GM12891 (cell line): ENCODE measurements around the gene PACSIN1.

Experiments used
- DNase-seq: peaks from one replicate; pipeline ENCODE4 v3.0.0; 2011; ENCODE audit warnings: low spot score; ENCODE audit not compliant: insufficient read length
- FAIRE-seq: peaks from 2 replicates; lab custom pipeline; 2011; peaks lifted over from hg19 to GRCh38; lab: Jason Lieb, UNC
- PAX5 ChIP-seq: IDR thresholded peaks from 2 replicates; pipeline ENCODE4 v1.6.1; 2011; ENCODE audit warnings: low read length, moderate library complexity, mild to moderate bottlenecking; ENCODE audit not compliant: insufficient read depth, severe bottlenecking
- POLR2A ChIP-seq: IDR thresholded peaks from 2 replicates; pipeline ENCODE4 v1.6.1; 2011; ENCODE audit warnings: low read depth, low read length, control low read depth
- POLR2AphosphoS5 ChIP-seq: IDR thresholded peaks from 2 replicates; pipeline ENCODE4 v1.6.1; 2011; ENCODE audit warnings: low read depth, low read length, control low read depth
- POU2F2 ChIP-seq: IDR thresholded peaks from 2 replicates; pipeline ENCODE4 v1.6.1; 2011; ENCODE audit warnings: low read depth, mild to moderate bottlenecking, control low read depth, low read length, moderate library complexity
- SPI1 ChIP-seq: IDR thresholded peaks from 2 replicates; pipeline ENCODE4 v1.6.1; 2011; ENCODE audit warnings: low read depth, low read length, control low read depth
- TAF1 ChIP-seq: IDR thresholded peaks from 2 replicates; pipeline ENCODE4 v1.6.1; 2011; ENCODE audit warnings: low read depth, low read length, control low read depth

PACSIN1 gene

DNA sequence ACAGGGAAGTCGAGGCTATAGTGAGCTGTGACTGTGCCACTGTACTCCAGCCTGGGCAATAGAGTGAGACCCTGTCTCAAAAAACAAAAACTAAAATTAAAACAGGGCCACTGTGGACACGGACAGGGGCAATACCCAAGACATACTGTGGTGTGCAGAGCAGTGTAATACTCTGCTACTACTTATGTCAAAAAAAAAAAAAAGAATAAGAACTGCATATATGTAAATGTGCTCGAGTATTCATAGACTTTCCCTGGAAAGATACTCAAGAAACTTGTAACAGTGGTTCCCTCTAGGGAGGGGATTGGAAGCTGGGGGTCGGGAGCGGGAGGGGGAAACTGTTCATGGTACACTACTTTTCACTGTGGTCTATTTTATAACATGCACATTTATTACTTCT is 74.3 kb downstream of the PACSIN1 start:
- FAIRE-seq = no peak
- TF ChIP-seq POLR2AphosphoS5 (no peak), SPI1 (no peak), POU2F2 (no peak), POLR2A (no peak), PAX5 (no peak), TAF1 (no peak)
- DNase-seq = no peak

- DNase-seq (no peak), FAIRE-seq (no peak)
- TF ChIP-seq POU2F2 (no peak), POLR2A (no peak), SPI1 (no peak), PAX5 (no peak), POLR2AphosphoS5 (no peak), TAF1 (no peak)
Observed at GRCh38 chr6:34540841-34541240, 75.0 kb downstream of the PACSIN1 start.

GRCh38 chr6:34543421-34543820 is 77.5 kb downstream of the PACSIN1 start:
- no peak for DNase-seq
- no peak for TF ChIP-seq PAX5
- no peak for TF ChIP-seq POLR2A
- TF ChIP-seq SPI1 = no peak
- TF ChIP-seq TAF1 = no peak
- TF ChIP-seq POLR2AphosphoS5 = no peak
- TF ChIP-seq POU2F2 = no peak
- FAIRE-seq = no peak

DNA sequence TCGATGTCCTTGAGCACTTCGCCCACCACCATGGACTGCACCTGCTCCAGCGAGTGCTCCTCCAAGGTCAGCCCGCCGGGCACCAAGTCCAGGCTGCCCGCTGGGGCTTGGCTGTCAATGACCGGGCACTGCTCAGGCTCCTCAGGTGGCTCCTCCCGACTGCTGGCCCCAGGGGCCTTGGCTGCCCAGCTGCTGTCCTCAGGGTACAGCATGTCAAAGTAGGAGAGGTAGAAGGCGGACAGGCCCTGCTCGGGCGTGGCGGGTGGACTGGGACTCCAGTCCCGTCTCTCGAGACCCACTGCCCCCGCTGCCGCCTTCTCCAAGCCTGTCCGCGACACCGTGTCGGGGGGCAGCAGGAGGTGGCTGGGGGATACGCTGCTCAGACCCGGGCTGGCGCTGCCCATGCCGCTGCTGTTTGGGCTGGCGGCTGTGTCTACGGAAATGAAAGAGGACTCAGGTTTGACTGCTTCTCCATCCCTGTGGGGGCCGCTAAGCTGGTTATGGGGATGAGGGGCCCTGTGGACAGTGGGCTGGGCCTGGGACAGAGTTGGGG is 78.3 kb downstream of the PACSIN1 start:
- FAIRE-seq = no peak
- TF ChIP-seq POLR2A (no peak), TAF1 (no peak), PAX5 (no peak), SPI1 (no peak), POU2F2 (no peak)
- DNase-seq = no peak

DNA sequence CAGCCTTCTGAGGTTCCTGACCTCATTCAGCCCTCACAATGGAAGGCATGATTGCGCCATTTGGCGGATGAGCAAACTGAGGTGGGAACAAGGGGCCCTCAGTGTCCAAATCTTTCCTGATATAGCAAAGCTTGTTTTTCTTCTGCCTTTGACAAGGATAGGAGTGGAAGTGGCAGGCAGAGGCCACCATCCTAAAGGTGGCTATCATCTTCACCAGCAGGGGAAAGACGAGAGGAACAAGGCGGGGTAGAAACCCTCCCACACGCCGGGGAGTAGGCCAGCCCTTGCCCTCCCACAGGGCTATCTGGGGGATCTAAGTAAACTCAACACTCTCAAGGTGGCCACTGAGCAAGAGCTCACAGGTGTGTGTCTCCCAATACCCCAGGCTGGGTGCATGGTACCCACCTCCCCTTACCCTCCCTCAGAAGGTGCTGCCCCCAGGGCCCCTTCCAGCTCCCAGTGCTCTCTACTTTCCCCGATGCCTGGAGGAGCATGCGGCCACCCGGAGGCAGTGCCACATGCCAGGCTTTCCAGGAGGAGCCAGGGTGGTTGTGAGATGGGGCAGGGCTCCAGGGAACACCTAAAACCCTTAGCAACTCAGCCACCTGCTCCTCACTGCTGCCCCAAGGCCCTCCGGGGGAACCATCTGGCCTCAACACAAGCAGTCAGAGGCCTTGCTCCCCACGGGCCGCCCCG is 79.0 kb downstream of the PACSIN1 start:
- no peak for FAIRE-seq
- no peak for TF ChIP-seq TAF1
- no peak for TF ChIP-seq PAX5
- TF ChIP-seq POLR2AphosphoS5 = no peak
- TF ChIP-seq SPI1 = no peak
- no peak for TF ChIP-seq POLR2A
- TF ChIP-seq POU2F2 = no peak

DNA sequence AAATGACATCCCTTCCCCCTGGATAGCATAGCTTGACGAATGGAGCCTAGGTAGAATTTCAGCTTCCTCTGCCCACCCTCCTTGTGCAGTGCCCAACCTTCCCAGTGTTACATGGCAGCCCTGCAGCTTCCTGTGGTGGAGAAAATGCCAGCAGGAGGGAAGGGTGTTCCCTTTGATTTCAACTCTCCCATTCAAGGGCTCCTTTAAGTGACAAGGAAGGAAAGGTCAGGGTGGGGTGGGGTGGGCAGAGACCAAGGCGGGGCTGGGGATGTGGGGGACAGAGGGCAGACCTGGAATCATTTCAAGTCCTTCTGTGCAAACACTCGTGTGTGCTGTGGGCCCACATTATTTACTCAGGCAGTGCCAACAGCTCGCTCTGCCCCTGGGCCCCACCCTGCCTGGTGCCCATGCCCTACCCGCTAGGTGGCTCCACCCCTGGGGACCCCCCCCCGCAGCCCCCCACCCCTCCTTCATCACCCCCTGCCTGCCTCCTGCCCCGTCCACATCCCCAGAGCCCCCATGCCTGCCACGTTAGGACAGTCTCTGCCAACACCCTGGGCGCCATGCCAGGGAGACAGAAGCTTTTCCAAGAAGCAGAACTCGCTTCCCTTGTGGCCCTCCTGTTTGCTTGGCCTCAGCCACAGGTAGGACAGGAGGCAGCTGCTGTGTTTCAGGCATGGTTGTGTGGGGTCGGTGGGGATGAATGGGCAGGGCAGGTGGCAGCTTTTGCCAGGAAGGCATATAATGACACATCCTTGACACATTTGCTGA is 80.9 kb downstream of the PACSIN1 start:
- no peak for FAIRE-seq
- no peak for TF ChIP-seq POLR2A
- no peak for TF ChIP-seq POU2F2
- TF ChIP-seq POLR2AphosphoS5 = no peak
- no peak for TF ChIP-seq SPI1
- TF ChIP-seq TAF1 = no peak
- no peak for TF ChIP-seq PAX5

More for the DNA sequence above, 79.0 kb downstream of the PACSIN1 start:
- DNase-seq = no peak

DNA sequence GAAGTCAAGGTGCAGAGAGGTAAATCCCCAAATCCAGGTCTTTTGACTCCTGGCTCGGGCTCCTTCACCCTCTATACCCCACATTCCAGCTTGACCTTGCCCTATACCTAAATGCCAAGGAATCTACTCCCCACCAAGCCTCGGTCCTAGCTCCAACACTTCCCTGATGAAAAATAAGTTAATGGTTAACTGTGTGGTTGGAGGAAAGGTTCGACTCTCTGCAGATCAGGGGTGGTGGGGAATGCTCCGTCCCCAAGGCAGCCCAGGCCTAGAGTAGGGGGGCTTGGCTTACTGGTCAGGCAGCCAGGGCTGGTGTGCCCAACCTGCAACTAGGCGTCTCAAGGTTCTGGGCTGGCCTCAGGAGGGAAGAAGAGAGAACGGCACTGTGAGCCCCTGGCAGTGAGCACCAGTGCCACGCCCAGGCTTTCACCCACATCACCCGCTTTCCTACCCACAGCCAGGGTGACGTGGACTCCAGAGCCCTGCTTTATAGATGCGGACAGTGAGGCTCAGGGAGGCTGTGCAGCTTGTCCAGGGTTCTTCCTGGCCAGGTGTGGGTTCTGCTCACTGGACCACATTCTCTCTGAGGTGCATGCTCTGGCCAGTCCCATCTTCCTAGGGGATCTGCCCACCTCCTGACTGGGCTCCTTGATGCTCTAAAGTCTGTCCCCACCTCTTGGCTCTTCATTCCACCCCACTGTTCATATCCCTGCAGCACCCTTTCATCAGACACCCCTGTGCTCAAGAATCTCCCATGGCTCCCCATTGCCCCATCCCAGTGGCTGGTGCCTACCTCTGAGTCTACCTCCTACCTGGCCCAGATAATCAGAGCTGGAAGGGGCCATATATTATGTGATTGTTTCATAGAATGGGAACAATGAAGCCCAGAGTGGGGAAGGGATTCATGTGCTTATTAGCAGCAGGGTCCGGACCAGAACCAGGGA is 82.1 kb downstream of the PACSIN1 start:
- DNase-seq (no peak), FAIRE-seq (no peak)
- TF ChIP-seq POLR2A = no peak
- TF ChIP-seq POU2F2 = no peak
- TF ChIP-seq PAX5 = no peak
- TF ChIP-seq SPI1 = no peak
- no peak for TF ChIP-seq POLR2AphosphoS5
- TF ChIP-seq TAF1 = no peak

More for the DNA sequence above, 80.9 kb downstream of the PACSIN1 start:
- DNase-seq = no peak

GRCh38 chr6:34549026-34549803 is 83.3 kb downstream of the PACSIN1 start:
- FAIRE-seq = no peak
- DNase-seq = no peak

More at GRCh38 chr6:34549026-34549803, 83.3 kb downstream of the PACSIN1 start:
- TF ChIP-seq POLR2AphosphoS5 (no peak), SPI1 (no peak), POU2F2 (no peak), TAF1 (no peak), PAX5 (no peak), POLR2A (no peak)
